Measurements from ENCODE around the gene BRICD5.

DNA sequence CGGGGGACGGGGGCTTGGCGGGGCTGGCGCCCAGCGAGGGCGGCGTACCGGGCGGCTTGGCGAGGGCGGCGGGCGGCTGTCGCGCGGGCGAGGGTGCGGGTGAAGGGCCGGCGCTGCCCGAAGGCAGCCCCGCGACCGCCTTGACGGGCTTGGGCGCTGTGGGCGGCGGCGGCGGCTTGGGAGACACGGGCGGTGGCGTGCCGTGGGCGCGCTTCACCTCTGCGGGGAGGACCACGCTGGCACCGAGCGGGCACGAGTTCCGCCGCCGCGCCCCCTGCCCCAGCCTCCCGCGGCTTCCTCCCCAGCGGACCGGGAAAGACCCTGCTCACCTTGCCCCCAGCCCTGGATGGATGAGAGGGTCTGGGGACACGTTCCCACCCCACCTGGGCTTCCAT is 31.6 kb downstream of the BRICD5 start:
- TF ChIP-seq, protein P1, sequence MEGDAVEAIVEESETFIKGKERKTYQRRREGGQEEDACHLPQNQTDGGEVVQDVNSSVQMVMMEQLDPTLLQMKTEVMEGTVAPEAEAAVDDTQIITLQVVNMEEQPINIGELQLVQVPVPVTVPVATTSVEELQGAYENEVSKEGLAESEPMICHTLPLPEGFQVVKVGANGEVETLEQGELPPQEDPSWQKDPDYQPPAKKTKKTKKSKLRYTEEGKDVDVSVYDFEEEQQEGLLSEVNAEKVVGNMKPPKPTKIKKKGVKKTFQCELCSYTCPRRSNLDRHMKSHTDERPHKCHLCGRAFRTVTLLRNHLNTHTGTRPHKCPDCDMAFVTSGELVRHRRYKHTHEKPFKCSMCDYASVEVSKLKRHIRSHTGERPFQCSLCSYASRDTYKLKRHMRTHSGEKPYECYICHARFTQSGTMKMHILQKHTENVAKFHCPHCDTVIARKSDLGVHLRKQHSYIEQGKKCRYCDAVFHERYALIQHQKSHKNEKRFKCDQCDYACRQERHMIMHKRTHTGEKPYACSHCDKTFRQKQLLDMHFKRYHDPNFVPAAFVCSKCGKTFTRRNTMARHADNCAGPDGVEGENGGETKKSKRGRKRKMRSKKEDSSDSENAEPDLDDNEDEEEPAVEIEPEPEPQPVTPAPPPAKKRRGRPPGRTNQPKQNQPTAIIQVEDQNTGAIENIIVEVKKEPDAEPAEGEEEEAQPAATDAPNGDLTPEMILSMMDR (conservative IDR thresholded peaks at IDR 0.05; ENCODE audit: low read depth, low read length) = no peak
- TF ChIP-seq EZH2 (IDR thresholded peaks at IDR 0.05; ENCODE audit: low read length, unreplicated experiment) = no peak
- no peak for TF ChIP-seq EZH2phosphoT487 (IDR thresholded peaks at IDR 0.05; ENCODE audit: borderline replicate concordance, low read length)
